ENCODE data around the gene LY86.

- TF ChIP-seq CTCF (IDR thresholded peaks at IDR 0.05), result no peak
- TF ChIP-seq POLR2A (IDR thresholded peaks at IDR 0.05), result no peak
These were observed 77.2 kb downstream of the LY86 start for GRCh38 chr6:6665555-6666243.
